ENCODE results near the gene CD86. TPM values are rescaled to one million over a fixed set of nuclear protein-coding genes. Genes with fewer than 3 reads are reported as not detected.

CD86 gene
- total and polyA plus RNA-seq, 2 of the 8 experiments (the other 6 are each of a cell fraction or from before 2014, with no cell fraction given): 0.12 to 0.30 TPM

DNA sequence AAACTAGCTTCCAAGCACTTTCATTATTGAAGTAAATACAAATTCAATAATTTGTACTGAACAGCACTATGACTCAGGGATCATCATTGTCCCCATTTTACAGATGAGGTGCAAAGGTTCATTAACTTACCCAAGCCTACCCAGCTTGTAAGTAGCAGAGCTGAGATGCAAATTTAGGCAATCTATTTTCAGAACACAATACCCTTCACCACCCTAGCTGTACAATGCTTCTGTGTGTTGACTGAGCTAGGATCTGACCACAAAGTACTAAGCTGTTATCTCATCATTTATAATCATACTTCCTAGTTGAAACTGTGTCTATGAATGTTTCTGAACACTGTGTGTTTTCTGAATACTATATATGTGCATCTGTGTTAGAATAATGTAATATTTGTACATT, 29.9 kb upstream of the CD86 start (continued):
- TF ChIP-seq, protein P1, sequence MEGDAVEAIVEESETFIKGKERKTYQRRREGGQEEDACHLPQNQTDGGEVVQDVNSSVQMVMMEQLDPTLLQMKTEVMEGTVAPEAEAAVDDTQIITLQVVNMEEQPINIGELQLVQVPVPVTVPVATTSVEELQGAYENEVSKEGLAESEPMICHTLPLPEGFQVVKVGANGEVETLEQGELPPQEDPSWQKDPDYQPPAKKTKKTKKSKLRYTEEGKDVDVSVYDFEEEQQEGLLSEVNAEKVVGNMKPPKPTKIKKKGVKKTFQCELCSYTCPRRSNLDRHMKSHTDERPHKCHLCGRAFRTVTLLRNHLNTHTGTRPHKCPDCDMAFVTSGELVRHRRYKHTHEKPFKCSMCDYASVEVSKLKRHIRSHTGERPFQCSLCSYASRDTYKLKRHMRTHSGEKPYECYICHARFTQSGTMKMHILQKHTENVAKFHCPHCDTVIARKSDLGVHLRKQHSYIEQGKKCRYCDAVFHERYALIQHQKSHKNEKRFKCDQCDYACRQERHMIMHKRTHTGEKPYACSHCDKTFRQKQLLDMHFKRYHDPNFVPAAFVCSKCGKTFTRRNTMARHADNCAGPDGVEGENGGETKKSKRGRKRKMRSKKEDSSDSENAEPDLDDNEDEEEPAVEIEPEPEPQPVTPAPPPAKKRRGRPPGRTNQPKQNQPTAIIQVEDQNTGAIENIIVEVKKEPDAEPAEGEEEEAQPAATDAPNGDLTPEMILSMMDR (IDR thresholded peaks at IDR 0.05; ENCODE audit: control extremely low read depth in 1 of 3, insufficient read depth in 1 of 3, low read depth in 1 of 3, low read length in 3 of 3): no peak
- TF ChIP-seq CTBP2 (IDR thresholded peaks at IDR 0.05; ENCODE audit: borderline replicate concordance, insufficient read depth, insufficient read length, low read length) (no peak), POLR2A (IDR thresholded peaks at IDR 0.05; ENCODE audit: control extremely low read depth in 1 of 2, low read depth in 2 of 2, low read length in 2 of 2) (no peak), CEBPB (IDR thresholded peaks at IDR 0.05; ENCODE audit: low read depth, low read length) (no peak), CBX8 (IDR thresholded peaks at IDR 0.05; ENCODE audit: borderline replicate concordance, low read depth, low read length) (no peak), HDAC6 (IDR thresholded peaks at IDR 0.05; ENCODE audit: low read depth, low read length) (no peak), RXRA (IDR thresholded peaks at IDR 0.05; ENCODE audit: insufficient read depth, low read depth, low read length) (no peak)
